Fibroblast of villous mesenchyme (primary cell): ENCODE measurements around the gene ARHGEF4. TPM values are rescaled to one million over a fixed set of nuclear protein-coding genes. Genes with fewer than 3 reads are reported as not detected.

ENCODE experiments used
- DNase-seq: peaks from one replicate; pipeline ENCODE4 v3.0.0-alpha.2; 2010; ENCODE audit warnings: low read depth
- H3K4me3 ChIP-seq: 2 replicates; pipeline ENCODE4 v1.5.1; 2011; ENCODE audit warnings: low read depth, mild to moderate bottlenecking, low read length
- total RNA-seq: library from RNA; depleted of rRNA; stranded (reverse); fragments of >200 nt; gene quantifications from 2 replicates; pipeline ENCODE4 v1.2.3, GENCODE V29; 2012
- TF ChIP-seq, protein P1 (sequence below): IDR thresholded peaks from 2 replicates; pipeline ENCODE4 v1.5.1; 2012; ENCODE audit warnings: low read depth, mild to moderate bottlenecking, low read length; ENCODE audit not compliant: insufficient read depth

The ARHGEF4 gene
- total RNA-seq, 1 donor = 0.86 TPM

DNA sequence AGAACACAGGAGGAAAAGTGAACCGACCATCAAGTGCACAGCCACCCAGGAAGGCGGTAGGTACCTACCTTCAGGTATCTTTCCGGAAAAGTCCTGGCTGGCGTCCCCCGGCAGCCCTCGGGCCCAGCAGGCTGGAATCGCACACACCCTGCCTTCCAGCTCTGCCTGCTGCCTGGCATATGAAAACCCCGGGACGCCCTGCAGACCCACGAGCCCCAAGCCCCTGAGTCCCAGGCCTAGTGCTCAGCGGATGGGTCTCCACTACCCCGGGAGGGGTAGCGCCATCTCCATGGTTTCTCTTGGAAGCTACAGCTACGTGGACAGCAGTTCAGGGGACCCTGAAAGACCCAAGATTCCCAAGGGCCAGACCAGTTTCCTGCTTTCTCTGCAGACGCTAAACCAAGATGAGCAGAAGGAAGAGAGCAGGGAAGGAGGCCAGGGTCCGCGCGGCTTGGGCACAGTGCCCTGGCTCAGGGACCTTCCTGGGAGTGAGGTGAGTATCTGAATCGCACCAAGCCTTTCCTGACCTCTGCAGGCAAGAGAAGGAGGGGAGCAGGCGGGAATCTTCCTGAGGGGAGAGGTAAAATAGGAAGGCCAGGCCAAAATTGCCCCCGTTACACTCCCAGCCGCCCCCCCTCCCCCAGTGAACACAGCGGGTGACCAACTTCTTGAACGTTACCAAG is 80.4 kb downstream of the ARHGEF4 start:
- TF ChIP-seq, protein P1, sequence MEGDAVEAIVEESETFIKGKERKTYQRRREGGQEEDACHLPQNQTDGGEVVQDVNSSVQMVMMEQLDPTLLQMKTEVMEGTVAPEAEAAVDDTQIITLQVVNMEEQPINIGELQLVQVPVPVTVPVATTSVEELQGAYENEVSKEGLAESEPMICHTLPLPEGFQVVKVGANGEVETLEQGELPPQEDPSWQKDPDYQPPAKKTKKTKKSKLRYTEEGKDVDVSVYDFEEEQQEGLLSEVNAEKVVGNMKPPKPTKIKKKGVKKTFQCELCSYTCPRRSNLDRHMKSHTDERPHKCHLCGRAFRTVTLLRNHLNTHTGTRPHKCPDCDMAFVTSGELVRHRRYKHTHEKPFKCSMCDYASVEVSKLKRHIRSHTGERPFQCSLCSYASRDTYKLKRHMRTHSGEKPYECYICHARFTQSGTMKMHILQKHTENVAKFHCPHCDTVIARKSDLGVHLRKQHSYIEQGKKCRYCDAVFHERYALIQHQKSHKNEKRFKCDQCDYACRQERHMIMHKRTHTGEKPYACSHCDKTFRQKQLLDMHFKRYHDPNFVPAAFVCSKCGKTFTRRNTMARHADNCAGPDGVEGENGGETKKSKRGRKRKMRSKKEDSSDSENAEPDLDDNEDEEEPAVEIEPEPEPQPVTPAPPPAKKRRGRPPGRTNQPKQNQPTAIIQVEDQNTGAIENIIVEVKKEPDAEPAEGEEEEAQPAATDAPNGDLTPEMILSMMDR = no peak
- H3K4me3 ChIP-seq = no peak overlapping the region
- DNase-seq = no peak

- DNase-seq = no peak
- no peak overlapping the region for H3K4me3 ChIP-seq
- TF ChIP-seq, protein P1 = no peak
Measured at GRCh38 chr2:130918393-130918792, 81.7 kb downstream of the ARHGEF4 start.

GRCh38 chr2:130920415-130921163 is 83.9 kb downstream of the ARHGEF4 start:
- TF ChIP-seq, protein P1 = peak; percentile 91
- peak; percentile 65 for DNase-seq
- H3K4me3 ChIP-seq = no peak overlapping the region

GRCh38 chr2:130921164-130921476 is 84.4 kb downstream of the ARHGEF4 start:
- TF ChIP-seq, protein P1 = no peak

GRCh38 chr2:130922417-130922816 is 85.7 kb downstream of the ARHGEF4 start:
- TF ChIP-seq, protein P1 = no peak

More at GRCh38 chr2:130921164-130921476, 84.4 kb downstream of the ARHGEF4 start:
- H3K4me3 ChIP-seq = no peak overlapping the region
- DNase-seq = no peak

GRCh38 chr2:130928385-130928784 is 91.7 kb downstream of the ARHGEF4 start:
- no peak overlapping the region for H3K4me3 ChIP-seq
- TF ChIP-seq, protein P1 = no peak
- DNase-seq = no peak

More at GRCh38 chr2:130922417-130922816, 85.7 kb downstream of the ARHGEF4 start:
- no peak for DNase-seq
- H3K4me3 ChIP-seq = no peak overlapping the region
